Endometrial microvascular endothelial cells (primary cell): ENCODE results near the gene NDUFB10. TPM values are rescaled to one million over a fixed set of nuclear protein-coding genes. Genes with fewer than 3 reads are reported as not detected.
"Not testable (repeated sequence)": the region's sequence is repeated elsewhere in the genome, so short reads cannot be mapped to it uniquely, and the experiment has no call there.

Source experiments
- in situ Hi-C: cut with HindIII; loops from 2 replicates; pipeline ENCODE4 v1.10.0; 2017; ENCODE audit warnings: low sequenced_read_pairs, low pct_unique_long_range_greater_than_20kb; ENCODE audit errors: inconsistent ontology term
- total RNA-seq: library from RNA; depleted of rRNA; stranded (reverse); fragments of >200 nt; gene quantifications from one replicate; pipeline ENCODE4 v1.2.3, GENCODE V29; 2015; ENCODE audit errors: inconsistent ontology term

The NDUFB10 gene
- total RNA-seq, 1 donor from 2014 or later, result 270 TPM

DNA sequence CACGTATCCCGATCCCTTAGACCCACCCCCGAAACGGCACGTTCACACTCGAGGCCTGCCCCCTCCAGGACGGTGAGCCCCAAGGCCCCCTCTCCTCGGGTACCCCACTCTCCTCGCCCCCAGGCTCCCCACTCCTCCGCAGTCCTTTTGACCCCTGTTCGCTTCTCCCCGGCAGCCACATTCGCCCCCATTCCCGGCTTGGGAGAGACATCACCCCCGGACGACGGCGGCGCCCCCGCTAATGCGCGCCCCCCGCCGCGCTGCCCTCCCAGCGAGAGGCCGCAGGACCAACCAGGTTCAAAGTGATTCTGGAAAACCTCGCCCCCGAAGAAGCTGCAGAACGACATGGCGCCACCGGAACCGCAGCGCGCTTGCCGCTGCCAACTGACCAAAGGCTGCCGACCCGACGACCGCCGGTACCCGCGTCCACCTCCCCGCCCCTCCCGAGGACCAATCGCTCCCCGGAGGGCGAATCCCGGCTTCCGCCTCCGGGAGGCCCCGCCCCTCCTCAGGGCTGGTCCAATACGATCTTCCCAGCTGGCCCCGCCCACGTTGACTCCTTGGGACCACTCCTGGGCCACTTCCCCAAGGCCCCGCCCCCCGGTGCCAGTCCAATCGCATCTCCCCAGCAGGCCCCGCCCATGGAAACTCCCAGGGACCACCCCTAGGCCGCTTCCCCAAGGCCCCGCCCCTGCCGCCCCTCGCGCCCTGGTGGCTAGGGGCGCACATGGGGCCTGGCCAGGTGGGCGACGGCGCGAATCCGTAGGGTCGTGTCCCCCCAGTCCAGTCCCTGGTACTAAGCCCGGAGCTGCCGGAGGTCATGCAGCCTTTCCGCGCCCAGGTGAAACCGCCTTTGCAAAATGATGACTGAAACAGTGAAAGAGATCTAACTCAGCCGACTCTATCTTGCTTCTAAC lies 16.3 kb upstream of the NDUFB10 start, which contains the start of gene MSRB1:
Gene MSRB1, minus strand, starts transcription at position 390 of the 917 bp plus-strand sequence. Its CDS starts 43 bp downstream, at position 347.
- in situ Hi-C loops, result no loop called here

- in situ Hi-C loops, result no loop called here
Observed at GRCh38 chr16:1944612-1945199, 14.6 kb upstream of the NDUFB10 start.

DNA sequence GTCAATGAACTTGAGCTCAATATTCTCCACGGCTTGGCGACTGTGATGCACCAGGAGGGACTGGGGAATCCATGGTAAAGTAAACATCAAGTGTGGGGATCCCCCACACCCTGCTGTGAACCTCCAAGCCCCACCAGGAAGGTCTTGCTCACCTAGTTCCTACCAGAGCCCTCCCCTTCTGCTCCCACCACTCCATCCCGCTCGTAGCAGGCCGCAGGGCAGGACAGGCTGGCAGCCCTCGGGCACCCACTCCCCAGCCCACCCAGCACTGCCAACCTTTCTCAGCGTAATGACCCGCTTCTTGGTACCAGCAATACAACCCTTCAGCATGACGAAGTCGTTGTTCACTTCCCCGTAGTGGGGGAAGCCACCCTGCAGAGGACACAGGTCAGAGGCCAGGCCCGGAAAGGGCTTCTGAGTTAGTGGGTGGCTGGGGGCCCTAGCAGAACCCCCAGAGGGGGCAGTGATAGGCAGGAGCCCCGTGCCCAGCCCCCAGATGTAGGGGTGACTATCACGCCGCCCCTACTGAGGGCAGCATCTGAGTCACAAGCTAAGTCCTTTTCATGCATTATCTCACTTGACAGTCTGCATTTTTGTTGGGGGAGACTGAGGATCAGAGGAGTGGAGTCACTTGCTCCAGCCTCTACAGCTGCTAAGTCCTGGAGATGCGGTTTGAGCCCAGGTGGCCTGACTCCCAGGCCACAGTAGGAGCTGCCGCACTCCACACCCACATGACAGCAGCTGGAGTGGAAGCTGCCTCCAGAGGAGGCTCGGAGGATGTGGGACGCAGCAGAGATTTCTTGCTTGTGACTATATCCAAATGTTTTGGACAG lies 13.6 kb upstream of the NDUFB10 start:
- in situ Hi-C loops, result no loop called here

GRCh38 chr16:1946495-1947368 lies 12.6 kb upstream of the NDUFB10 start:
- in situ Hi-C loops, result no loop called here

DNA sequence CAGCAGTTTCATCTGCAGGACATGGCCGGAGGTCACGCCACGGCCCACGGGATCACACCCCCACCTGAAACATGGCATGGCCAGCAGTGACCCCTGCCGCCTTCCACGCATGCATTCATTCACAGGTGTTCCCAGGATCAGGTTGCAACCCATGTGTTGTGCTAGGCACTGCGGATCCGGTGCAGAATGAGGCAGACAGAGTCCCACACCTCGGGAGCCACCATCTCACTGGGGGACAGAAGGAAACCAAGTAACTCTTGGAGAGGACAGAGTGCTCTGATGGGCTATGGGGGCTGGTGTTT lies 12.0 kb upstream of the NDUFB10 start:
- in situ Hi-C loops, result no loop called here

GRCh38 chr16:1949507-1949906 lies 9.8 kb upstream of the NDUFB10 start:
- in situ Hi-C loops, result no loop called here

- in situ Hi-C loops, result no loop called here
Observed at GRCh38 chr16:1950047-1950446, 9.3 kb upstream of the NDUFB10 start.

DNA sequence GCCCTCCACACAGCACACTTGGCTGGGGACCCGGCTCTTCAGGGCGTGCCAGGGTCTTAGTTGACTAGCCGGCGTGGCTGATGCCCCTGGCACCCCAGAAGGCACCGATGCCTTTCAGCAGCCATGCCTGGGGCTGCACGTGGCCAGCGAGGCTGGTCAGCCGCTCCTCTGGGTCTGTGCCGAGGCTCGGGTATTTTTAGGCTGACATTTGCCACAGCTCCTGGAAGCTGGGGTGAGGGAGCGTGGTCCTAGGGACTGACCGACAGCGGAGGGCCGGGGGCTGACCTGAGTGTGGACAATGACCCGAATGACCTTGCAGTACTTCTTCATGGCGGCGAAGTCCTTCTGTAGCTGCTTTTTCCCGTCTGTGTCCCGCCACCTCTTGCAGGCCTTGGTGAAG lies 8.8 kb upstream of the NDUFB10 start:
- in situ Hi-C loops, result no loop called here

DNA sequence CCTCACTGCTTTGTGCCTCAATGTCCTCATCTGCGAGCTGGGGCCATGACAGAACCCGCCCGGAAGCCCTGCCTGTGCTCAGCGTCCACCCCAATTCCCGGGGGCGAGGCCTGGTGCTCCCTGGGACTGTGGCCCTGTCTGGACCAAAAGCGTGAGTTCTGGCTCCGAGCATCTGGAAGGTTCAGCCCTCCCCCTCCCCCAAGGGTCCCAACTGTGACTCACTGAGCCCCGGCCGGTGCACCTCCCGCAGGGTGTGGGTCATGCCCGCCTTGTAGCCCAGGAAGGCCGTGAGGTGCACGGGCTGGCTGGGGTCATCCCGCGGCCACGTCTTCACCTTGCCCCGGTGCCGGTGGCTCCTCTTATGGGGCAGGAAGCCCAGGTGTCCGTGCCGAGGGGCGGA lies 5.6 kb upstream of the NDUFB10 start:
- in situ Hi-C loops, result no loop called here

- in situ Hi-C loops, result not testable (repeated sequence)
Observed at GRCh38 chr16:1957434-1958142, 1.8 kb upstream of the NDUFB10 start.

DNA sequence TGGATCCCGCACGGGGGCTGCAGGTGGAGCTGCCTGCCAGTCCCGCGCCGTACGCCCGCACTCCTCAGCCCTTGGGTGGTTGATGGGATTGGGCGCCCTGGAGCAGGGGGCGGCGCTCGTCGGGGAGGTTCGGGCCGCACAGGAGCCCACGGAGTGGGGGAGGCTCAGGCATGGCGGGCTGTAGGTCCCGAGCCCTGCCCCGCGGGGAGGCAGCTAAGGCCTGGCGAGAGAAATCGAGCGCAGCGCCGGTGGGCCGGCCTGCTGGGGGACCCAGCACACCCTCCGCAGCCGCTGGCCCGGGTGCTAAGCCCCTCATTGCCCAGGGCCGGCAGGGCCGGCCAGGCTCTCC lies 1.2 kb upstream of the NDUFB10 start:
- in situ Hi-C loops, result not testable (repeated sequence)

DNA sequence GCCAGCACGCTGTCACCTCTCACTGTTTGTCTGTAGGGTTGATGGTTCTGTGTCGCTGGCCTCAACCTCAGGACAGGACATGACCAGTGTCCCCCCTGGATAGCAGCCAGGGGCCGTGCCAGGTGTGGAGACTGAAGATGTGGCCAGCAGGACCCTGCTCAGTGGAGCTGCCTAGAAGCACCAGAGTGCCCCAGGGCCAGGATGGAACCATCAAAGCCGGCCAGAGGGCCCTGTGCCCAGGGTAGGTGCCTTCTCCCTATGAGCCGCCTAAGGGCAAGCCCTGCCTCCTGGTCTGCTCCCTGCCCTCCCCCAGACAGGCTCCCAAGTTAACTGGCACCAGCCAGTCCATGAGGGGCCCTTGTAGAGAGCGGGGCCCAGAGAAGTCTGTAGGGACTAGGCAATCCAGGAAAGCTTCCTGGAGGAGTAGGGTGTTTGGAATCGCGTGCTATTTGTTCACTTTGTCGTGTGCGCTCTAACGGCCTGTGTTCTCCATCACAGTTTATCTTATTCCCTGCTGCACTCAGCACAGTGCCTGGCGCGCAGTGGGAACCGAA lies 546 bp upstream of the NDUFB10 start:
- in situ Hi-C loops, result no loop called here

DNA sequence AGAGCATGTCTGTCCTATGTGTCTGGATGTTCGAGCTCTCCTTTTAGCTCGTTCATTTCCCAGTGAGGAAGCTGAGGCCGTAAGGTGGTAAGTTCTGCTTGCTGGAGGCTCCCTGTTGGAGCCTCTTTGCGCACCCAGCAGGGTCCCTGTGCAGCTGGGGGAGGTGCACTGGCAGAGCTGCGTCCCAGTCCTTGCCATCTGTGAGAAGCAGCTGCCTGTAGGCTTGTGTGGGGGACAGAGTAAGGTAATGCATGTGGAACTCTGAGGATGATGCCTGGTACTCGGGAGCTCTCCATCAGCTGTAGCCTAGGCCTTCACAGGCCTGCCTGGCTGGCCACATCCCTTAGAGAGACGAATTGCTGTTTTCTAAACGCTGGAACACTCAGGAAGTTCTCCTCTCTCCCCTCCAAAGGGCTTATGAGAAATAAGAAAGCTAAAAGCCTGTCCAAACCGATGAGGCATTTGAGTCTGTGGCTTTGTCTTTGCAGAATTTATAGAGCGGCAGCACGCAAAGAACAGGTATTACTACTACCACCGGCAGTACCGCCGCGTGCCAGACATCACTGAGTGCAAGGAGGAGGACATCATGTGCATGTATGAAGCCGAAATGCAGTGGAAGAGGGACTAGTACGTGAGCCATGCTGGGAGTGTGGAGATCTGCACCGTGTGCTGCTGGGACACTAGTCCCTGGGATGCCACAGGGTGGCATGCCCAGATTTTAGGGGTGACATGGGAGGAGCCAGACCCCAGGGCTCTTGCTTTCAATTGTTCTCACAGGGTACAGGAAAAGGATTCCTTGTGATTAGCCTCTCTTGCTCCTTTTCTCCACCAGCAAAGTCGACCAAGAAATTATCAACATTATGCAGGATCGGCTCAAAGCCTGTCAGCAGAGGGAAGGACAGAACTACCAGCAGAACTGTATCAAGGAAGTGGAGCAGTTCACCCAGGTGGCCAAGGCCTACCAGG lies 1.6 kb downstream of the NDUFB10 start:
- in situ Hi-C loops, result no loop called here

DNA sequence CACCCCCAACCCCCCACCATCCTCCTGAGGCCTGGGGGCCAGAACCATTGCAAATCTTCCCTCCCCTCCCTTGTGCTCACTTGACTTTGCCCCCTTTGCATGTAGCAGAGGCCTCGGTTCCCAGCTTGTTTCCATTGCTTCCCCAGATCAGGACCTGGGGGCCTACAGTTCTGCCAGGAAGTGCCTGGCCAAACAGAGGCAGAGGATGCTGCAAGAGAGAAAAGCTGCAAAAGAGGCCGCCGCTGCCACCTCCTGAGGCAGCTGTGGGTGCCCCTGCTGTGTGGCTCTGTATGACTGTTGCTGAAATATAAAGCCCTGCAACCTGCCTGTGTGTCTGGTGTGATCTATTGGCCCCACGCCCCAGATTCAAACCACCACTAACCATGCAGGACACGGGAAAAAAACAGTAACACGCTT lies 2.3 kb downstream of the NDUFB10 start:
- in situ Hi-C loops, result no loop called here

DNA sequence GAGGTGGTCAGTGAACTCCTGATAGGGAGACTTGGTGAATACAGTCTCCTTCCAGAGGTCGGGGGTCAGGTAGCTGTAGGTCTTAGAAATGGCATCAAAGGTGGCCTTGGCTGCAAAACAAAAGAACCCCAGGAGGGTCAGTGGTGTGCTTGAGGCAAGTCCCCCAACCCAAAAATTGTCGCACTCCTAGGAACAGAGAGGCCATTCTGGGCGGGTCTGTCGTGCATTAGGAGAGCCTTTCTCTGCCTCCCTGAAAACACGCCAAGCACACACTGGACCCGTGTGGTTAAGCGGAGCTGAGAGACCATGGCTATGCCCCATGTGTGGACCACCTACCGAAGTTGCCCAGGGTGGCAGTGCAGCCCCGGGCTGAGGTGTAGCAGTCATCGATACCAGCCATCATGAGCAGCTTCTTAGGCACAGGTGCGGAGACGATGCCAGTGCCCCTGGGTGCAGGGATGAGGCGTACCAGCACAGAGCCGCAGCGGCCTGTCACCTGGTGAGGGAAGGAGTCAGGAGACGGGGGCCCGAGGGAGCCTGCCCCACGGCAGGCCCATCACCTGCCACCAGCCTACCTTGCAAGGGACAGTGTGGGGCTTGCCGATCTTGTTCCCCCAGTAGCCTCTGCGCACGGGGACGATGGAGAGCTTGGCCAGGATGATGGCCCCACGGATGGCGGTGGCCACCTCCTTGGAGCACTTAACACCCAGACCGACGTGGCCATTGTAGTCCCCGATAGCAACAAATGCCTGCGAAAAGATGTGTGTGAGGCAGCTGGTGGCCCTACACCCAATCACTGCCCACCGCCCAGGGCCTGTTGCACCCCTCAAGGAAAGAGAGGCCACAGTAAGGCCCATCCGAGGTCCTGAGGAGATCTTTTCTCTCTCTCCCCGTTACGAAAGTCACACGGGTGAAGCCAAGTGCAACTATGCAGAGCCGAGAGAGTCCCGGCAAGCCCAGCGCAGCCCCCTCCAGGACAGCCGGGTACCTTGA lies 3.1 kb downstream of the NDUFB10 start:
- in situ Hi-C loops, result not testable (repeated sequence)
